H9 (cell line): ENCODE data around the gene PIBF1. TPM values are rescaled to one million over a fixed set of nuclear protein-coding genes. Genes with fewer than 3 reads are reported as not detected.
A peak's percentile ranks its signal among the peaks of the same experiment; 100 is the strongest.

Experiments
- DNase-seq: peaks from one replicate; pipeline ENCODE4 v3.0.0-alpha.2; 2017
- H2AFZ ChIP-seq: one replicate; pipeline ENCODE4 v1.6.1; 2013; ENCODE audit warnings: mild to moderate bottlenecking, low read length, control low read depth, moderate library complexity
- H2AK5ac ChIP-seq: 2 replicates; pipeline ENCODE4 v1.6.1; 2013; ENCODE audit warnings: low read length, control low read depth, mixed read lengths; ENCODE audit not compliant: insufficient read length
- H2BK120ac ChIP-seq: one replicate; pipeline ENCODE4 v1.6.1; 2013; ENCODE audit warnings: low read depth, mild to moderate bottlenecking, low read length, control low read depth, inconsistent platforms; ENCODE audit not compliant: poor library complexity, severe bottlenecking
- H2BK12ac ChIP-seq: 2 replicates; pipeline ENCODE4 v1.6.1; 2013; ENCODE audit warnings: low read length, control low read depth, mixed read lengths, low read depth; ENCODE audit not compliant: insufficient read length
- H2BK15ac ChIP-seq: 2 replicates; pipeline ENCODE4 v1.6.1; 2013; ENCODE audit warnings: low read depth, low read length, control low read depth
- H2BK20ac ChIP-seq: one replicate; pipeline ENCODE4 v1.6.1; 2013; ENCODE audit warnings: low read depth, mild to moderate bottlenecking, low read length, control low read depth, inconsistent platforms; ENCODE audit not compliant: poor library complexity, severe bottlenecking
- H2BK5ac ChIP-seq: 2 replicates; pipeline ENCODE4 v1.6.1; 2013; ENCODE audit warnings: low read length, control low read depth, mixed read lengths; ENCODE audit not compliant: insufficient read length
- H3K14ac ChIP-seq: 2 replicates; pipeline ENCODE4 v1.6.1; 2013; ENCODE audit warnings: low read length, control low read depth; ENCODE audit not compliant: insufficient read depth
- H3K18ac ChIP-seq: 2 replicates; pipeline ENCODE4 v1.6.1; 2013; ENCODE audit warnings: low read depth, mild to moderate bottlenecking, mixed read lengths, low read length, control low read depth; ENCODE audit not compliant: insufficient read length
- H3K23ac ChIP-seq: 2 replicates; pipeline ENCODE4 v1.6.1; 2013; ENCODE audit warnings: low read length, control low read depth, mixed read lengths, low read depth; ENCODE audit not compliant: insufficient read length
- H3K23me2 ChIP-seq: 2 replicates; pipeline ENCODE4 v1.6.1; 2013; ENCODE audit warnings: low read depth, mild to moderate bottlenecking, mixed read lengths, low read length, control low read depth; ENCODE audit not compliant: insufficient read length, poor library complexity, severe bottlenecking
- H3K27ac ChIP-seq: 2 replicates; pipeline ENCODE4 v1.5.1; 2013; ENCODE audit warnings: low read length, control low read depth, mixed read lengths, low read depth; ENCODE audit not compliant: insufficient read length
- H3K27me3 ChIP-seq: 2 replicates; pipeline ENCODE4 v1.6.1; 2013; ENCODE audit warnings: low read length, control low read depth, inconsistent platforms; ENCODE audit not compliant: insufficient read depth
- H3K4ac ChIP-seq: 2 replicates; pipeline ENCODE4 v1.6.1; 2013; ENCODE audit warnings: low read depth, mild to moderate bottlenecking, control low read depth, inconsistent platforms, low read length, moderate library complexity
- H3K4me1 ChIP-seq: 2 replicates; pipeline ENCODE4 v1.6.1; 2013; ENCODE audit warnings: low read length, control low read depth, inconsistent platforms; ENCODE audit not compliant: insufficient read depth
- H3K4me2 ChIP-seq: 2 replicates; pipeline ENCODE4 v1.6.1; 2013; ENCODE audit warnings: low read length, control low read depth, mixed read lengths; ENCODE audit not compliant: insufficient read length, insufficient read depth
- H3K56ac ChIP-seq: 2 replicates; pipeline ENCODE4 v1.6.1; 2013; ENCODE audit warnings: low read depth, mild to moderate bottlenecking, mixed read lengths, low read length, control low read depth; ENCODE audit not compliant: insufficient read length
- H3K79me1 ChIP-seq: 2 replicates; pipeline ENCODE4 v1.6.1; 2013; ENCODE audit warnings: low read depth, mild to moderate bottlenecking, moderate library complexity, low read length, control low read depth, inconsistent platforms; ENCODE audit not compliant: insufficient read depth, poor library complexity, severe bottlenecking
- H3K79me2 ChIP-seq: 2 replicates; pipeline ENCODE4 v1.6.1; 2013; ENCODE audit warnings: low read length, control low read depth, inconsistent platforms; ENCODE audit not compliant: insufficient read depth
- H3K9ac ChIP-seq: 2 replicates; pipeline ENCODE4 v1.6.1; 2013; ENCODE audit warnings: low read length, control low read depth, mixed read lengths; ENCODE audit not compliant: insufficient read length; ENCODE audit errors: extremely low read depth
- H3K9me3 ChIP-seq: one replicate; pipeline ENCODE4 v1.6.1; 2013; ENCODE audit warnings: low read depth, low read length, inconsistent platforms; ENCODE audit not compliant: control insufficient read depth
- H3T11ph ChIP-seq: one replicate; pipeline ENCODE4 v1.6.1; 2013; ENCODE audit warnings: mild to moderate bottlenecking, low read length, control low read depth, inconsistent platforms
- H4K20me1 ChIP-seq: one replicate; pipeline ENCODE4 v1.6.1; 2013; ENCODE audit not compliant: control insufficient read depth, insufficient read length, insufficient read depth
- H4K5ac ChIP-seq: 2 replicates; pipeline ENCODE4 v1.6.1; 2013; ENCODE audit warnings: low read depth, mild to moderate bottlenecking, mixed read lengths, low read length, control low read depth; ENCODE audit not compliant: insufficient read length
- H4K8ac ChIP-seq: replicated peaks from 2 replicates; pipeline ENCODE4 v1.6.1; 2013; ENCODE audit warnings: low read length, control low read depth, mixed read lengths, low read depth; ENCODE audit not compliant: insufficient read length
- H4K91ac ChIP-seq: 2 replicates; pipeline ENCODE4 v1.6.1; 2013; ENCODE audit warnings: low read depth, mild to moderate bottlenecking, moderate library complexity, mixed read lengths, low read length, control low read depth; ENCODE audit not compliant: insufficient read length
- H3K27ac Mint-ChIP-seq, 3 experiments: 2 replicates in 2 of 3; 3 replicates in 1 of 3; pipeline ENCODE4 v1.8.0; 2020 to 2021; ENCODE audit warnings: mixed read lengths in 3 of 3, mild to moderate bottlenecking in 1 of 3, moderate library complexity in 1 of 3
- H3K27me3 Mint-ChIP-seq: 2 replicates; pipeline ENCODE4 v1.8.0; 2021; ENCODE audit warnings: low read depth, mild to moderate bottlenecking, moderate library complexity, mixed read lengths
- H3K36me3 Mint-ChIP-seq, 3 experiments: 2 replicates in 2 of 3; 3 replicates in 1 of 3; pipeline ENCODE4 v1.8.0; 2020 to 2021; ENCODE audit warnings: low read depth in 3 of 3, mixed read lengths in 3 of 3; ENCODE audit not compliant: insufficient read depth in 1 of 3
- H3K4me1 Mint-ChIP-seq, 2 experiments: 2 replicates each; pipeline ENCODE4 v1.8.0; 2020; ENCODE audit warnings: mixed read lengths in 2 of 2
- H3K4me3 Mint-ChIP-seq, 2 experiments: 2 replicates in 1 of 2; 3 replicates in 1 of 2; pipeline ENCODE4 v1.8.0; 2020 to 2021; ENCODE audit warnings: mild to moderate bottlenecking in 2 of 2, mixed read lengths in 2 of 2, moderate library complexity in 1 of 2
- H3K9me3 Mint-ChIP-seq, 2 experiments: 2 replicates in 1 of 2; 3 replicates in 1 of 2; pipeline ENCODE4 v1.8.0; 2020; ENCODE audit warnings: mild to moderate bottlenecking in 2 of 2, mixed read lengths in 2 of 2, moderate library complexity in 1 of 2
- CTCF ChIP-seq: fragments of 200-600 bp; sonication (generic); conservative IDR thresholded peaks from 3 replicates; pipeline ENCODE4 v1.8.0; 2021; ENCODE audit warnings: antibody characterized with exemption, mild to moderate bottlenecking
- WGBS: extraction: QIAGEN DNeasy Blood & Tissue Kit; methylation state at CpG from one replicate; pipeline ENCODE4 v1.1.7; 2013; ENCODE audit warnings: missing lambda C conversion rate, low lambda C conversion rate, mixed read lengths; ENCODE audit not compliant: insufficient read length; ENCODE audit errors: extremely low coverage; 5-methylcytosine and 5-hydroxymethylcytosine counted together
- total RNA-seq: library from RNA; stranded (reverse); gene quantifications from 2 replicates; pipeline ENCODE4 v1.2.1, GENCODE V29; 2021

The PIBF1 gene
- total RNA-seq, 1 experiment from 2014 or later, result 12.7 TPM

- Histone ChIP-seq H3K79me2 (no peaks in the 10 kb centered on the region), H3K27me3 (no peaks in the 10 kb centered on the region), H2BK5ac (no peak overlapping the region), H2BK120ac (no peak overlapping the region), H4K20me1 (no peaks in the 10 kb centered on the region), H3K23me2 (no peaks in the 10 kb centered on the region), H3K4me2 (peak overlapping the region; percentile 8), H3K4ac (no peak overlapping the region), H3K14ac (no peak overlapping the region), H2AFZ (no peak overlapping the region), H2BK15ac (no peak overlapping the region), H4K91ac (no peak overlapping the region), H3K79me1 (no peaks in the 10 kb centered on the region), H3K18ac (no peak overlapping the region), H4K8ac (no peak overlapping the region), H4K5ac (no peak overlapping the region), H3K9ac (no peak overlapping the region), H3K23ac (no peak overlapping the region), H3K4me1 (peaks cover 2% of the 10 kb centered on the region; the same call in 1 of the 2 replicates), H2BK12ac (no peak overlapping the region), H3K27ac (no peak overlapping the region), H3T11ph (no peak overlapping the region), H2BK20ac (no peak overlapping the region), H3K56ac (no peak overlapping the region), H3K9me3 (no peaks in the 10 kb centered on the region), H2AK5ac (no peak overlapping the region)
- no peak for TF ChIP-seq CTCF
- Mint-ChIP-seq H3K4me3 (no peak overlapping the region), H3K9me3 (0 out of 5 replicates have a peak, but pooled peaks cover 0 to 3% of the 10 kb centered on the region in 2 experiments), H3K36me3 (peaks cover 9 to 10% (median 9%) of the 10 kb centered on the region in 3 experiments; a peak in 6 of 7 replicates), H3K27ac (peak overlapping the region in 1 of 3 experiments; percentile 58; a peak in 2 of 7 replicates), H3K27me3 (no peaks in the 10 kb centered on the region), H3K4me1 (peaks cover 7 to 8% of the 10 kb centered on the region in 2 experiments)
- no peak for DNase-seq
- WGBS, result no CpG with 5 or more reads among the region's 4 CpGs
Observed at GRCh38 chr13:72960114-72960513, 178.2 kb downstream of the PIBF1 start.
